Karpas-422 (cell line): ENCODE measurements around the gene CPXM2. TPM values are rescaled to one million over a fixed set of nuclear protein-coding genes. Genes with fewer than 3 reads are reported as not detected.
A peak's percentile ranks its signal among the peaks of the same experiment; 100 is the strongest.

Experiments used
- DNase-seq: peaks from one replicate; pipeline ENCODE4 v3.0.0-alpha.2; 2015
- H2AFZ ChIP-seq: fragments of 200-600 bp; sonication (generic); 2 replicates; pipeline ENCODE4 v1.6.1; 2014; ENCODE audit warnings: antibody characterized with exemption, low read length, mixed read lengths
- H3K27ac ChIP-seq: fragments of 200-600 bp; sonication (generic); 2 replicates; pipeline ENCODE4 v1.5.1; 2014; ENCODE audit warnings: mild to moderate bottlenecking, low read length, moderate library complexity
- H3K27me3 ChIP-seq: fragments of 200-600 bp; sonication (generic); 2 replicates; pipeline ENCODE4 v1.6.1; 2014; ENCODE audit warnings: low read length, mixed read lengths
- H3K36me3 ChIP-seq: fragments of 200-600 bp; sonication (generic); 2 replicates; pipeline ENCODE4 v1.6.1; 2014; ENCODE audit warnings: low read length, mixed read lengths; ENCODE audit not compliant: insufficient read depth
- H3K4me1 ChIP-seq: fragments of 200-600 bp; sonication (generic); 2 replicates; pipeline ENCODE4 v1.6.1; 2014; ENCODE audit warnings: mild to moderate bottlenecking, low read length, mixed read lengths
- H3K4me2 ChIP-seq: fragments of 200-600 bp; sonication (generic); 2 replicates; pipeline ENCODE4 v1.6.1; 2014; ENCODE audit warnings: low read length, low read depth, mild to moderate bottlenecking; ENCODE audit not compliant: poor library complexity, severe bottlenecking
- H3K4me3 ChIP-seq: fragments of 200-600 bp; sonication (generic); 2 replicates; pipeline ENCODE4 v1.5.1; 2014; ENCODE audit warnings: mild to moderate bottlenecking, antibody characterized with exemption, low read length, mixed read lengths
- H3K79me2 ChIP-seq: fragments of 200-600 bp; sonication (generic); 2 replicates; pipeline ENCODE4 v1.6.1; 2014; ENCODE audit warnings: mild to moderate bottlenecking, low read length, mixed read lengths
- H3K9ac ChIP-seq: fragments of 200-600 bp; sonication (generic); 2 replicates; pipeline ENCODE4 v1.6.0; 2014; ENCODE audit warnings: low read length
- H3K9me2 ChIP-seq: fragments of 200-600 bp; sonication (generic), shearing (Covaris generic); replicated peaks from 2 replicates; pipeline ENCODE4 v1.6.0; 2014; ENCODE audit warnings: mild to moderate bottlenecking, low read length, moderate library complexity; ENCODE audit not compliant: insufficient read depth
- H3K9me3 ChIP-seq: fragments of 300-700, 200-600 bp; sonication (generic); 2 replicates; pipeline ENCODE4 v1.6.1; 2014; ENCODE audit warnings: low read length, mixed read lengths
- H4K20me1 ChIP-seq: fragments of 200-600 bp; sonication (generic); 2 replicates; pipeline ENCODE4 v1.6.1; 2014; ENCODE audit warnings: mild to moderate bottlenecking, antibody characterized with exemption, low read length, low read depth; ENCODE audit not compliant: insufficient read depth
- total RNA-seq: library from RNA; depleted of rRNA; stranded (reverse); fragments of >200 nt; shearing (Covaris generic); gene quantifications from 2 replicates; pipeline ENCODE4 v1.2.3, GENCODE V29; 2014; ENCODE audit warnings: low replicate concordance

Gene CPXM2
- total RNA-seq, 1 experiment from 2014 or later = not detected

DNA sequence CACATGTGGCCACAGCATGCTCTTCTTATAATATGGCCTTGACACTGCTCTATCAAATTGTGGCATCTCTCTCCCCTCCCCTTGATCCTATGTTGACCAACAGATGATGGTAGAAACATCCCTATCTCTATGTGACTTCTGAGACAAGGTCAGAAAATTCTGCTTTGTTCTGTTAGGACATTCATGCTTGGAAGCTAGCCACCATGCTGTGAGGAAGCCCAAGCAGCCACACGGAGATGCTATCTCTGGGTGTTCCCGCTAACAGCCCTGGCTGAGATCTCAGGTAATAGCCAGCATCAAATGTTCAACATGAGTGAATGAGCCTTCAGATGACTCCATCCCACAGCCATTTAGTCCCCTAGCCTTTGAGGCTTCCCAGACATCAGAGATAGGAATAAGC, 36.8 kb upstream of the CPXM2 start:
- no peak overlapping the region for H2AFZ ChIP-seq
- H3K9me3 ChIP-seq = no peaks in the 10 kb centered on the region
- peaks cover 4% of the 10 kb centered on the region for H3K4me1 ChIP-seq
- H3K9me2 ChIP-seq = no peaks in the 10 kb centered on the region
- H3K4me2 ChIP-seq = no peak overlapping the region
- DNase-seq = no peak
- H3K27me3 ChIP-seq = 0 out of 2 replicates have a peak, but pooled peaks cover 2% of the 10 kb centered on the region
- H4K20me1 ChIP-seq = no peaks in the 10 kb centered on the region
- H3K9ac ChIP-seq = no peak overlapping the region
- H3K4me3 ChIP-seq = no peak overlapping the region
- H3K36me3 ChIP-seq = no peaks in the 10 kb centered on the region
- no peak overlapping the region for H3K27ac ChIP-seq
- no peaks in the 10 kb centered on the region for H3K79me2 ChIP-seq

DNA sequence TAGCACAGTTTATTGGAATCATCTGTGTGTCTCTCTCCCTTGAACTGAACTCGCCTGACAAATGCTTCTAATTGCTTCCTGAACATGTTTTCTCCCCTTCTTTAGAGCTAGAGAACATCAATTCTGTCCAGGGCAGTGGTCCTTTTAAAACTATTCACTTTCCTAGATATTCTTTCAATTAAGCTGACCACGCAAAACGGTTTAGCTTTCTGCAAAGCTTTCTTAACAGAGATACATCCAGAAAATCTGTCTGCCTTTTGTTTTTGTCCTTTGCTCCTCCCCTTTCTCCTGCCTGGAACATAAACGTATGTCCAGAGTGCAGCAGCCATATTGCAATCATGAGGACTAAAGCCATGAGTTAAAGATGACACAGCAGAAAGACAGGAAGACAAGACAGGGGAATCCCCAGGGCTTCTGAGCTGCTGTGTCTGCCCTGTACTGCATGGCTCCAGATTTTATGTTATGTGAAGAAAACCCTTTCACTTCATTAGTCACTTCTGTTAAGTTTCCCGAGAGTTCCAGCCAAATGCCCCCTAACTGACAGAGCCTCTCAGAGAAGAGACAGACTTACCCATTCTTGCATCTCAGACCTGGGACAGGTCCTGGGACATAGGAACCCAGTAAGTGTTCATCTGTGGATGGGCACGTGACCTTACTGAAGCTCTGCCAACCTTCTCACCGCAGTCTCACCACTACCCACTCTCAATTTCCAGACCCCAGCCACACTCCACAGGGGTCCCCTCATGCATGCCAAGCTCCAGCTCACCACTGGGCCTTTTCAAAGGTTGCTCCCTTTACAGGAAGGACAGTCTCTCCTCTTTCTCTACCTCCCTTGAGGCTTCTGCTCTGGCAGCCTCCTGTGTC, 35.0 kb upstream of the CPXM2 start:
- Histone ChIP-seq H3K36me3 (no peaks in the 10 kb centered on the region), H3K4me2 (no peak overlapping the region), H3K9me3 (no peaks in the 10 kb centered on the region), H3K79me2 (no peaks in the 10 kb centered on the region), H3K9me2 (no peaks in the 10 kb centered on the region), H3K27me3 (peaks cover 2% of the 10 kb centered on the region; the same call in 1 of the 2 replicates), H4K20me1 (no peaks in the 10 kb centered on the region), H2AFZ (no peak overlapping the region), H3K4me1 (peaks cover 11% of the 10 kb centered on the region), H3K27ac (no peak overlapping the region), H3K9ac (no peak overlapping the region), H3K4me3 (no peak overlapping the region)
- DNase-seq = no peak

GRCh38 chr10:123922126-123922525, 30.5 kb upstream of the CPXM2 start:
- no peak for DNase-seq
- Histone ChIP-seq H2AFZ (no peak overlapping the region), H3K36me3 (no peaks in the 10 kb centered on the region), H3K4me3 (no peak overlapping the region), H3K79me2 (no peaks in the 10 kb centered on the region), H3K9ac (no peak overlapping the region), H3K9me3 (no peaks in the 10 kb centered on the region; the same call in 1 of the 2 replicates), H3K4me1 (peaks cover 11% of the 10 kb centered on the region), H3K27ac (no peak overlapping the region), H4K20me1 (no peaks in the 10 kb centered on the region), H3K9me2 (no peaks in the 10 kb centered on the region), H3K27me3 (peaks cover 6% of the 10 kb centered on the region; the same call in 1 of the 2 replicates), H3K4me2 (no peak overlapping the region)

DNA sequence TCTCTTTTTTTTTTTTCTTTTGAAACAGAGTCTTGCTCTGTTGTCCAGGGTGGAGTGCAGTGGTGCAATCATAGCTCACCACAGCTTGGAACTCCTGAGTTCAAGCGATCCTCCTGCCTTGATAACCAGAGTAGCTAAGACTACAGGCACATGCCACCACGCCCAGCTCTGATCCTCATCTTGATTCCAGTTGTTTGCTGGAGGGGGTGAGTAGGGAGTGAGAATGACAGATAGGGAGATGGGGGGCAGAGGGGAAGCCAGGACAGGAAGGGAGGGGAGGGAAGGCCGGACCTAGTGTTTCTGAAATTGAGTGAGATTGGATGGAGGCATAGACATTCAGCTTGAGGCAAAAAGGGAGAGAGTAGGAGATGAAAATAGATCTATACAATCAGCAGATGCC, 25.2 kb upstream of the CPXM2 start:
- no peaks in the 10 kb centered on the region for H3K79me2 ChIP-seq
- no peak overlapping the region for H2AFZ ChIP-seq
- H3K9me2 ChIP-seq = no peaks in the 10 kb centered on the region
- DNase-seq = no peak
- peaks cover 4% of the 10 kb centered on the region; the same call in 1 of the 2 replicates for H3K27me3 ChIP-seq
- H3K9me3 ChIP-seq = no peaks in the 10 kb centered on the region; the same call in 1 of the 2 replicates
- no peaks in the 10 kb centered on the region for H4K20me1 ChIP-seq
- H3K36me3 ChIP-seq = no peaks in the 10 kb centered on the region
- no peak overlapping the region for H3K4me3 ChIP-seq
- no peak overlapping the region for H3K9ac ChIP-seq
- H3K4me2 ChIP-seq = no peak overlapping the region
- H3K4me1 ChIP-seq = 0 out of 2 replicates have a peak, but pooled peaks cover 2% of the 10 kb centered on the region
- no peak overlapping the region for H3K27ac ChIP-seq

DNA sequence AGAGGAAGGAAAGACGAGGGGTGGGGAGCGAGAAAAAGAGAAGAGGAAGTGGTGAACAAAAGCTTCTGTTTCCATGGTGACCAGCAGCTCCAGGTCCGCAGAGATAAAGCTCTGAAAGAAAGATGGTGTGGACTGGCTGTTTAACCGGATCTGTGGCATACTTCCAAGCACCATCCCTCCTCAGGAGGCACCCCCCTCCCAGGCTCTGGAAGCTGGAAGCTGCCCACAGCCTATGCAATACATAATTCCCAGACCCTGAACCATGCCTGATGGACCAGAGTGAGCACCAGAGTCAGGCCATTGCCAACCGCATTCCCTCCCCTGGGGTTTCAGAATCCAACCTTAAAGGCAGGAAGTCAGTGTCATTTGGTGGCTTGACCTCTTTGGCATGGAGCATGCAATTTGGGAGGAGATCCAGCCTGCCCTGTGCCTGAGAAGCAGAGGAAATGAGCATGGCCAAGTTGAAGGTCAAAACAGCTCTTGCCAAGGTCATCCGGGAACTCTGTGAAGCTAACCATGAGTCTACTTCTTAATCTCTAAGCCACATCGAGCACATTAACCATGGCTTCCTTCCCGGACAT, 22.2 kb upstream of the CPXM2 start:
- H3K79me2 ChIP-seq = no peaks in the 10 kb centered on the region
- H3K9me2 ChIP-seq = no peaks in the 10 kb centered on the region
- no peak overlapping the region for H3K4me3 ChIP-seq
- H4K20me1 ChIP-seq = no peaks in the 10 kb centered on the region
- no peaks in the 10 kb centered on the region for H3K36me3 ChIP-seq
- no peaks in the 10 kb centered on the region for H3K9me3 ChIP-seq
- peak; percentile 51 for DNase-seq
- H3K4me2 ChIP-seq = no peak overlapping the region
- H3K27me3 ChIP-seq = no peaks in the 10 kb centered on the region
- H3K9ac ChIP-seq = no peak overlapping the region
- no peak overlapping the region for H2AFZ ChIP-seq
- H3K4me1 ChIP-seq = 0 out of 2 replicates have a peak, but pooled peaks cover 2% of the 10 kb centered on the region
- H3K27ac ChIP-seq = no peak overlapping the region

DNA sequence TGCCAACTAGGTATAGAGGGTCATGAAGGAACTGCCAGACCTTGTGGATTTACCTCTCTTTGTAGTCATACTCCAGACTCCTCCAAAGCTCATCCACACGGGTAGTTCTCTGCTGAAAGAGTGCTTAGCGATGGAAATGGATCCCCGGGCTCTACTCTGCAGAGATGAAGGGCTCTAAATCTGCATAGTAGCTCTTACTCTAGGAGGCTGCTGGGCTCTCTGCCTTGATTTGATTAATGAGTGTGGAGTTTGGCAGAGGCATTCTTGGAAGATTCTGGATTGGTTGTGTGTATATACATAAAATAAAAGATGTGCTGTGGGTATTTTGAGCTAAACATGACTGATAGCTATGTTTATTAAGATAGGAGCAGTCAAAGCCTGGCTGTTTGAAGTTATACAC, 21.3 kb upstream of the CPXM2 start:
- Histone ChIP-seq H3K27ac (no peak overlapping the region), H3K79me2 (no peaks in the 10 kb centered on the region), H3K9ac (no peak overlapping the region), H3K4me2 (no peak overlapping the region), H3K4me3 (no peak overlapping the region), H3K4me1 (0 out of 2 replicates have a peak, but pooled peaks cover 2% of the 10 kb centered on the region), H3K9me3 (no peaks in the 10 kb centered on the region), H4K20me1 (no peaks in the 10 kb centered on the region), H3K9me2 (no peaks in the 10 kb centered on the region), H3K27me3 (no peaks in the 10 kb centered on the region), H2AFZ (no peak overlapping the region), H3K36me3 (no peaks in the 10 kb centered on the region)
- no peak for DNase-seq

GRCh38 chr10:123912466-123912865, 20.9 kb upstream of the CPXM2 start:
- no peak overlapping the region for H3K4me2 ChIP-seq
- H3K79me2 ChIP-seq = no peaks in the 10 kb centered on the region
- no peaks in the 10 kb centered on the region for H3K36me3 ChIP-seq
- DNase-seq = no peak
- no peaks in the 10 kb centered on the region for H3K27me3 ChIP-seq
- H3K9me2 ChIP-seq = no peaks in the 10 kb centered on the region
- no peak overlapping the region for H2AFZ ChIP-seq
- H3K4me3 ChIP-seq = no peak overlapping the region
- H3K9me3 ChIP-seq = no peaks in the 10 kb centered on the region
- H3K9ac ChIP-seq = no peak overlapping the region
- no peak overlapping the region for H3K27ac ChIP-seq
- H4K20me1 ChIP-seq = no peaks in the 10 kb centered on the region
- H3K4me1 ChIP-seq = 0 out of 2 replicates have a peak, but pooled peaks cover 2% of the 10 kb centered on the region

DNA sequence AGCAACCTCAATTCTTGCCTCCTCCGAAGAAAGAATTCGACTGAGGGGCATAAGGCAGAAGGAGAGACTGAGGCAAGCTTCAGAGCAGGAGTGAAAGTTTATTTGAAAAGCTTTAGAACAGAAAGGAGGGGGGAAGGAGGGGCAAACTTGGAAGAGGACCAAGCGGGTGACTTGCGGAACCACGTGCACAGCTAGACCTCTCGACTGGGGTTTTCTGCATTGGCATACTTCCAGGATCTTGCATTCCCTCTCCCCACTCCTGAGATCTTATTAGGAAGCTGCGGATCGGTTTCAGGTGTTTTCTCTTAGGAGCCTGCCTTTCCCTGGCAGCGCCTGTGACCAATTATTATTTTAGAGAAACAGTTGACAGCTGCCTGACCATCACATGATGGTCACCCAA, 20.3 kb upstream of the CPXM2 start:
- Histone ChIP-seq H3K4me1 (0 out of 2 replicates have a peak, but pooled peaks cover 2% of the 10 kb centered on the region), H3K79me2 (no peaks in the 10 kb centered on the region), H3K9me2 (no peaks in the 10 kb centered on the region), H3K27me3 (no peaks in the 10 kb centered on the region), H2AFZ (no peak overlapping the region), H3K27ac (no peak overlapping the region), H3K9me3 (no peaks in the 10 kb centered on the region), H3K4me3 (no peak overlapping the region), H3K9ac (no peak overlapping the region), H3K4me2 (no peak overlapping the region), H3K36me3 (no peaks in the 10 kb centered on the region), H4K20me1 (no peaks in the 10 kb centered on the region)
- no peak for DNase-seq
